Heart left ventricle (tissue), 13 donors: Measurements from ENCODE around the gene ITGA11.

ENCODE experiments used
- CTCF ChIP-seq, 12 donors: fragments of 200-600 bp; sonication (generic) in 4 of 12; IDR thresholded peaks; one replicate each; pipeline versions ENCODE4 v1.5.0 to v1.8.0; 2018 to 2022; ENCODE audit warnings: antibody characterized with exemption in 12 of 12, mild to moderate bottlenecking in 5 of 12
- POLR2A ChIP-seq, 2 donors: fragments of 450-650 bp; IDR thresholded peaks; one replicate each; pipeline ENCODE4 v1.6.1; 2017; ENCODE audit warnings: antibody characterized with exemption in 2 of 2, mild to moderate bottlenecking in 2 of 2, moderate library complexity in 2 of 2
- donor health status: ischemic (EF 13 %, LVEDD 7.1; RV severe dilation, severe dysfunction).
- donor health status: DM: no; HTN: yes; CAD: no.
- donor health status: DM: no; HTN: no; CAD: no.
- donor health status: ischemic (EF 25% LVEDD 6.9; RV normal size, moderate dysfunction).
- donor health status: ischemic (EF 25% LVEDD 5.7; RV mildly dilated, moderate dysfunction).
- donor health status: ischemic (EF 35%, LVEDD 5.7; RV mildly dilated, moderate dysfunction).
- donor health status: nonischemic (EF 11% LVEDD 7.7; RV severe dilation, severe dysfunction).
- donor health status: DM: yes; HTN: yes; CAD: no.
- donor health status: PGD.
- donor health status: ischemic (EF 29% LVEDD 5.4; RV normal size, mild dysfunction).
- donor health status: nonischemic (EF 23%, LVEDD 6.1; RV moderate dilation, normal function).

- TF ChIP-seq CTCF (IDR thresholded peaks at IDR 0.05), result no peak
- no peak for TF ChIP-seq POLR2A (IDR thresholded peaks at IDR 0.05)
Observed at GRCh38 chr15:68470049-68470742, 38.2 kb upstream of the ITGA11 start.
